GM12872 (cell line): ENCODE results near the gene ANAPC5.

Experiments
- CTCF ChIP-seq: IDR thresholded peaks from 3 replicates; pipeline ENCODE4 v1.5.1; 2011; ENCODE audit warnings: low read depth, mild to moderate bottlenecking, low read length, moderate library complexity; ENCODE audit not compliant: insufficient read depth

The ANAPC5 gene

GRCh38 chr12:121334513-121335343, 17.5 kb downstream of the ANAPC5 start:
- peak; percentile 88 for TF ChIP-seq CTCF

- no peak for TF ChIP-seq CTCF
Measured at GRCh38 chr12:121333747-121334146, 18.5 kb downstream of the ANAPC5 start.

GRCh38 chr12:121331248-121331647, 21.0 kb downstream of the ANAPC5 start:
- no peak for TF ChIP-seq CTCF

- TF ChIP-seq CTCF, result no peak
Measured at GRCh38 chr12:121330692-121331091, 21.5 kb downstream of the ANAPC5 start.

GRCh38 chr12:121330195-121330594, 22.0 kb downstream of the ANAPC5 start:
- no peak for TF ChIP-seq CTCF

- no peak for TF ChIP-seq CTCF
Measured at GRCh38 chr12:121328620-121329019, 23.6 kb downstream of the ANAPC5 start.

GRCh38 chr12:121326996-121327674, 25.1 kb downstream of the ANAPC5 start:
- TF ChIP-seq CTCF, result no peak
